ENCODE measurements around the gene FKBP15. TPM values are rescaled to one million over a fixed set of nuclear protein-coding genes. Genes with fewer than 3 reads are reported as not detected.

Gene FKBP15
- total RNA-seq, 1 experiment from 2014 or later: 17.6 TPM

DNA sequence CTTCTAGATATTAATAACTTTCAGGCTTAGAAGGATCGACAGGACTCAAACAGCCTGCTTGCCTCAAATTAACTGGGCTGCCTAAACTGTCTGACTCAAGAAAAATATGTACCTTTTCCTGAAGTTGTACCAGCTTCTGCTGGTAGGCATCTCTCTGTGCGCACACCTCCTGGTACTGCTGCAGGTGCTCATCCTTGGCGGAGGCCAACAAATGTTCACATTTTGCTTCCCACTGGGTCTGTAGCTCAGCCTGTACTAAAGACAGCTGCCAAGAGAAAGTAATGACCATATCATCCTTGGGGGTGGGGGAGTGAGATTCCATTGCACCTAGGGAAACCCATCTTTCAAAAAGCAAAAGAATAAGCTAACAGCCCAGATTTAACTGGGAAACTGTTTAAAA is 47.7 kb downstream of the FKBP15 start:
- no peaks in the 10 kb centered on the region for H3K27me3 ChIP-seq (ENCODE audit: control insufficient read depth, insufficient read depth, low read length)
- ChIA-PET POLR2A (no interaction called here), CTCF (no interaction called here)
- ATAC-seq: no peak
- no peak for DNase-seq (ENCODE audit: low read depth, low spot score)
- no peaks in the 10 kb centered on the region for H3K4me1 ChIP-seq (ENCODE audit: control insufficient read depth, insufficient read depth, low read length)
- BruUV-seq (replicated peaks): no TSS peak
- in situ Hi-C loops (cut with HindIII; ENCODE audit: low pct_unique_long_range_greater_than_20kb, low sequenced_read_pairs): no loop called here
- no peak for TF ChIP-seq POLR2AphosphoS5 (IDR thresholded peaks at IDR 0.05; ENCODE audit: low read depth, low read length)
- TF ChIP-seq, protein P1, sequence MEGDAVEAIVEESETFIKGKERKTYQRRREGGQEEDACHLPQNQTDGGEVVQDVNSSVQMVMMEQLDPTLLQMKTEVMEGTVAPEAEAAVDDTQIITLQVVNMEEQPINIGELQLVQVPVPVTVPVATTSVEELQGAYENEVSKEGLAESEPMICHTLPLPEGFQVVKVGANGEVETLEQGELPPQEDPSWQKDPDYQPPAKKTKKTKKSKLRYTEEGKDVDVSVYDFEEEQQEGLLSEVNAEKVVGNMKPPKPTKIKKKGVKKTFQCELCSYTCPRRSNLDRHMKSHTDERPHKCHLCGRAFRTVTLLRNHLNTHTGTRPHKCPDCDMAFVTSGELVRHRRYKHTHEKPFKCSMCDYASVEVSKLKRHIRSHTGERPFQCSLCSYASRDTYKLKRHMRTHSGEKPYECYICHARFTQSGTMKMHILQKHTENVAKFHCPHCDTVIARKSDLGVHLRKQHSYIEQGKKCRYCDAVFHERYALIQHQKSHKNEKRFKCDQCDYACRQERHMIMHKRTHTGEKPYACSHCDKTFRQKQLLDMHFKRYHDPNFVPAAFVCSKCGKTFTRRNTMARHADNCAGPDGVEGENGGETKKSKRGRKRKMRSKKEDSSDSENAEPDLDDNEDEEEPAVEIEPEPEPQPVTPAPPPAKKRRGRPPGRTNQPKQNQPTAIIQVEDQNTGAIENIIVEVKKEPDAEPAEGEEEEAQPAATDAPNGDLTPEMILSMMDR (IDR thresholded peaks at IDR 0.05): no peak
- no peak for TF ChIP-seq TCF7L2 (IDR thresholded peaks at IDR 0.05; ENCODE audit: low read depth, low read length)
- TF ChIP-seq, protein P2, sequence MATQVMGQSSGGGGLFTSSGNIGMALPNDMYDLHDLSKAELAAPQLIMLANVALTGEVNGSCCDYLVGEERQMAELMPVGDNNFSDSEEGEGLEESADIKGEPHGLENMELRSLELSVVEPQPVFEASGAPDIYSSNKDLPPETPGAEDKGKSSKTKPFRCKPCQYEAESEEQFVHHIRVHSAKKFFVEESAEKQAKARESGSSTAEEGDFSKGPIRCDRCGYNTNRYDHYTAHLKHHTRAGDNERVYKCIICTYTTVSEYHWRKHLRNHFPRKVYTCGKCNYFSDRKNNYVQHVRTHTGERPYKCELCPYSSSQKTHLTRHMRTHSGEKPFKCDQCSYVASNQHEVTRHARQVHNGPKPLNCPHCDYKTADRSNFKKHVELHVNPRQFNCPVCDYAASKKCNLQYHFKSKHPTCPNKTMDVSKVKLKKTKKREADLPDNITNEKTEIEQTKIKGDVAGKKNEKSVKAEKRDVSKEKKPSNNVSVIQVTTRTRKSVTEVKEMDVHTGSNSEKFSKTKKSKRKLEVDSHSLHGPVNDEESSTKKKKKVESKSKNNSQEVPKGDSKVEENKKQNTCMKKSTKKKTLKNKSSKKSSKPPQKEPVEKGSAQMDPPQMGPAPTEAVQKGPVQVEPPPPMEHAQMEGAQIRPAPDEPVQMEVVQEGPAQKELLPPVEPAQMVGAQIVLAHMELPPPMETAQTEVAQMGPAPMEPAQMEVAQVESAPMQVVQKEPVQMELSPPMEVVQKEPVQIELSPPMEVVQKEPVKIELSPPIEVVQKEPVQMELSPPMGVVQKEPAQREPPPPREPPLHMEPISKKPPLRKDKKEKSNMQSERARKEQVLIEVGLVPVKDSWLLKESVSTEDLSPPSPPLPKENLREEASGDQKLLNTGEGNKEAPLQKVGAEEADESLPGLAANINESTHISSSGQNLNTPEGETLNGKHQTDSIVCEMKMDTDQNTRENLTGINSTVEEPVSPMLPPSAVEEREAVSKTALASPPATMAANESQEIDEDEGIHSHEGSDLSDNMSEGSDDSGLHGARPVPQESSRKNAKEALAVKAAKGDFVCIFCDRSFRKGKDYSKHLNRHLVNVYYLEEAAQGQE (IDR thresholded peaks at IDR 0.05; ENCODE audit: insufficient read depth in 1 of 2, low read depth in 2 of 2, low read length in 1 of 2): no peak
- no peak for TF ChIP-seq SIN3A (IDR thresholded peaks at IDR 0.05; ENCODE audit: borderline replicate concordance, insufficient read depth, low read depth, low read length)
- H3K4me3 ChIP-seq (ENCODE audit: low read depth in 2 of 2, low read length in 2 of 2): no peak overlapping the region
- H3K36me3 ChIP-seq (ENCODE audit: control insufficient read depth, insufficient read depth, low read length): peaks cover 19% of the 10 kb centered on the region
- H3K9me3 ChIP-seq (ENCODE audit: control insufficient read depth, insufficient read depth, low read depth, low read length): no peaks in the 10 kb centered on the region
- intact Hi-C loops (cut with micrococcal nuclease; ENCODE audit: unreplicated experiment): no loop called here
- no peak overlapping the region for H3K27ac ChIP-seq (ENCODE audit: low read length)

DNA sequence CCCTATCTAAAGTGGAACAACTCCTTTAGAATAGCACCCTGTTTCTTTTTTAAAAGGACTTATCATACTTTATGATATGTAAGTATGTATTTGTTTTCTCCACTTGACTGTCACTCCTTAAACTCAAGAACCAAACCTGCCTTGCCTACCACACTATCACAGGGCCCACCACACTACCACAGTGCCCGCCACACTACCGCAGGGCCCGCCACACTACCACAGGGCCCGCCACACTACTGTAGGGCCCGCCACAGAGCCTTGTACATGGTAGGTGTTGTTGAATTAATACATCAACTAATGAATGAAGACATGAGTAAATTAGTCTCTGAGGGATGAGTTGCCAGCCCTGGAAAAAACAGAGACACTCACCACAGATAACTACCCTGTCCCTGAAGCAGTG is 52.3 kb downstream of the FKBP15 start:
- Histone ChIP-seq H3K27ac (ENCODE audit: low read length) (no peak overlapping the region), H3K9me3 (ENCODE audit: control insufficient read depth, insufficient read depth, low read depth, low read length) (no peaks in the 10 kb centered on the region), H3K27me3 (ENCODE audit: control insufficient read depth, insufficient read depth, low read length) (no peaks in the 10 kb centered on the region), H3K4me3 (ENCODE audit: low read depth in 2 of 2, low read length in 2 of 2) (no peak overlapping the region), H3K36me3 (ENCODE audit: control insufficient read depth, insufficient read depth, low read length) (peaks cover 16% of the 10 kb centered on the region), H3K4me1 (ENCODE audit: control insufficient read depth, insufficient read depth, low read length) (no peaks in the 10 kb centered on the region)
- ATAC-seq (no peak), DNase-seq (ENCODE audit: low read depth, low spot score) (no peak)
- in situ Hi-C loops (cut with HindIII; ENCODE audit: low pct_unique_long_range_greater_than_20kb, low sequenced_read_pairs): no loop called here
- TF ChIP-seq SIN3A (IDR thresholded peaks at IDR 0.05; ENCODE audit: borderline replicate concordance, insufficient read depth, low read depth, low read length) (no peak), TCF7L2 (IDR thresholded peaks at IDR 0.05; ENCODE audit: low read depth, low read length) (no peak), POLR2AphosphoS5 (IDR thresholded peaks at IDR 0.05; ENCODE audit: low read depth, low read length) (no peak)
- TF ChIP-seq, protein P1 (IDR thresholded peaks at IDR 0.05): no peak
- TF ChIP-seq, protein P2 (IDR thresholded peaks at IDR 0.05; ENCODE audit: insufficient read depth in 1 of 2, low read depth in 2 of 2, low read length in 1 of 2): no peak
- intact Hi-C loops (cut with micrococcal nuclease; ENCODE audit: unreplicated experiment): no loop called here
- CTCF ChIA-PET: no interaction called here
- BruUV-seq (replicated peaks): no TSS peak
- POLR2A ChIA-PET: no interaction called here
